AG20443 (cell line): Measurements from ENCODE around the gene EXOC6B.

Experiments
- DNase-seq: peaks from one replicate; pipeline ENCODE4 v3.0.0; 2012; ENCODE audit warnings: low spot score, mixed read lengths

EXOC6B gene

DNA sequence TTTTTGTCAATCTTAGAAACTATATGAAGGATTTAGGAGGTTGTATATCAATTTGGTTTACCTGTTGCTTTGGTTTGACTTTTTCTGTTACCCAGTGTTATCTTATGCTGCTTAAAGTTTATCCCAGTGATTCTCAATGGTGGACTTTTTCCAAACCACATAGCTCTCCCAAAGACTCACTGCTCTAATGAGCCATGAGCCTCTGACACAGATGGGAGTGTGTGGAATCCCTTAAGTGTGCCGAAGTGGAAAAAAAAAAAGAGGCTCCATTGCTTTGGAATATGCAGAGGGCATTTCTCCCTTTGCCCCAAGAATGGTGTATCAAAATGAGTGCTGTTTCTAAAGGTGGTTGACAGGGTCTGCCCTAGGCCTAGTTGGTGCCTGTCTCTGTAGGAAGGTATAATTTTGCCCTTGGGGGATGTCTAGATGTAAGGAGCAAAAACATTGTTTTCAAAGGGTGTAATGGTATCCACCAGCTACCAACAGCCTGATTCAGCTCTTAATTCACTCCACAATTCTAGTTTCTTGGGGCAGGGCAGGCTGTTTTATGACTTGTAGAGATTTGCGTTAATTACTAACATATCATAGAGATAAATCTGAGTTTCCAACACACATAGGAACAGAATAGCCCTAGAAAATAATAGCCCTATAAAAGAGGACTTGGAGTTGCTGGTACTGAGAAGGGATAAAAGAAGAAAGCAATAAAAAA, 613.9 kb downstream of the EXOC6B start:
- DNase-seq, result peak; percentile 74

DNA sequence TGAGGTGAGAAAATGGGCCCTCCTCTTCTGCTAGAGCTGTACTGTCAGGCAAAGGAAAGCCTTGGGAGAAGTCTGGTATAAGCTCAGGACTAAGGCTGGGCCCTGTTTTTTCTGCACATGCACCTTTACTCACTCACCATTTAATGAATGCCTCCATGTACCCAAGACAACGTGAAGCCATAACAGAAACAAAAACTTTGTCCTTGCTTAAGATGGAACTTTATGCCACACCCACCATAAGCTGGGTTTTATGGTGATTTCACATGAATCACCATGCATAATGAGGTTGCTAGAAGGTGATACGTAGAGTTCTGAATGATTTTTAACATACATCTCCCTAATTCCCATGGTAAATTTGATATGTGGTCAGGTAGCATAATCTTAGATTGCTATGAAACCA, 614.5 kb downstream of the EXOC6B start:
- no peak for DNase-seq

- DNase-seq, result no peak
Measured at GRCh38 chr2:72210470-72210869, 615.4 kb downstream of the EXOC6B start.

DNA sequence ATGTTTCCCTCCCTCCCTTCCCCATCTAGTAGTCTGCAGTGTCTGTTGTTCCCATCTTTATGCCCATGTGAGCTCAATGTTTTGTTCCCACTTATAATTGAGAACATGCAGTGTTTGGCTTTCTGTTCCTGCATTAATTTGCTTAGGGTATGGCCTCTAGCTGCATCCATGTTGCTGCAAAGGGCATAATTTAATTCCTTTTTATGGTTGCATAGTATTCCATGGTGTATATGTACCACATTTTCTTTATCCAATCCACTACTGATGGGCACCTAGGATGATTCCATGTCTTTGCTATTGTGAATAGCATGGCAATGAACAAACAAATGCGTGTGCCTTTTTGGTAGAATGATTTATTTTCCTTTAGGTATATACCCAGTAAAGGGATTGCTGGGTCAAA, 617.6 kb downstream of the EXOC6B start:
- no peak for DNase-seq

DNA sequence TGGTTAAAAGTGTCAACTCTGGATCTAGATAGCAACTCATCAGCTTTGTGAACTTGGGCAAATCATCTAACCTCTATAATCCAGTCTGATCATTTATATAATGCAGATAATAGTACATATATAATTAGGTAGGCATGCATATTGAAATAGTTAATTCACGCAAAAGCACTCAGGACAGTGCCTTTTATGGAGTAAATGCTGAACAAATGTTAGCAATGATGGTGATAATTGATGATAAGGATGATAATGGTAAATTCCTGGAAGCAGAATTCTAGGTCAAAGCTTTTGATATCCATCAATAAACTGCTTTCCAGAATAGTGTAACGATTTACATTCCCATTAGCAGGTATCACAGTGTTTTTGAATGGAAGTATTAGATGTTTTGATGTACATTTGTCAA, 618.5 kb downstream of the EXOC6B start:
- no peak for DNase-seq

DNA sequence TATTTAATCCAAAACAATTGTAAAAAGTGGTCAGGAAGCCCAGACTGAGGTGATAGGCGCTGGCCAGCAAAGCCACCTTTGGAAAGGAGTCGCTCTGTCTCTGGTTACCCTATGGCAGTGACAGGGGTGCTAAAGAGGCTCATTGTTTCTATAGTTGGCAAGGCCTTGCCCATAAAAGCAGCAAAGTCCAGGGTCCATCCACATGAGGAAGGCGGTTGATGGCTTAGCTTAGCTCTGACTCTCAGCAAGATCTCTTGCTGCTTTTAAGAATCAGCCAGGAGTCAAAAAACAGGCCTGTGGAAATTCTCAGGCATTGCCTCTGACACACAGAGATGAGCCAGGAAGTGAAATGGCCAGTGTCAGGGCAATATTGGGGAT, 620.3 kb downstream of the EXOC6B start:
- DNase-seq, result no peak

GRCh38 chr2:72204786-72205503, 620.9 kb downstream of the EXOC6B start:
- no peak for DNase-seq

- DNase-seq, result no peak
Measured at GRCh38 chr2:72204156-72204785, 621.6 kb downstream of the EXOC6B start.

DNA sequence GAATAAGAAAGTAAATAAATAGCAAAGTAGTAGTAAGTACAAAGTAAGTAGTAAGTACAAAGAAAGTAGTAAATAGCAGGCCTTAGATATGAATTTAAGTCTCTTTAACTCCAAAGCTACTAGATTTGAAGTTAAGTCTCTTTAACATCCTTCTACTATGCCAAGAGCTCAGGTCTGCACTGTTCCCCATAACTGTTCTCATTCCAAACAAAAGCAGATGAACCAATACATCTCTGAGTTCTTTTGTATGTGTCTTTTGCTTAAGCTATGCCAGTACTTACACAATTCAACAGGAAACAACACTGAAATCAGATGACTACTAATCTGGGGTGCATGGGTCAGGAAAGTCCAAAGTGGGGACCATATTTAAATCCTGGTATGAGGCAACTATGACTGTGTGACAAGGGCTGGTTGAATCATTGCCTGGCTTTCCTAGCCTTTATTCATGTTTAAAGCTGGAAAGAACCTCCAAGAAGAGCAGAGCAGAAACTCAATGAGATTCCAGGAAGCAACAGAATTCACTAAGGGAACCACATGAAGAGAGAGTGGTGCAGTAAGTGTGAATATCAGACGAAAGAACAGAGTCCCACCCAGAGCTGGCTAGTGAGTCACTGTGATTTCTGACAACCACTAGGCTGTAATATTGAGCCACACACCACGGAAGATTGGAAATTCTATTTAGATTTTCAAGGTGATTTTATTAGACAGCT, 627.1 kb downstream of the EXOC6B start:
- peak; percentile 74 for DNase-seq

GRCh38 chr2:72193723-72194122, 632.1 kb downstream of the EXOC6B start:
- DNase-seq, result no peak

DNA sequence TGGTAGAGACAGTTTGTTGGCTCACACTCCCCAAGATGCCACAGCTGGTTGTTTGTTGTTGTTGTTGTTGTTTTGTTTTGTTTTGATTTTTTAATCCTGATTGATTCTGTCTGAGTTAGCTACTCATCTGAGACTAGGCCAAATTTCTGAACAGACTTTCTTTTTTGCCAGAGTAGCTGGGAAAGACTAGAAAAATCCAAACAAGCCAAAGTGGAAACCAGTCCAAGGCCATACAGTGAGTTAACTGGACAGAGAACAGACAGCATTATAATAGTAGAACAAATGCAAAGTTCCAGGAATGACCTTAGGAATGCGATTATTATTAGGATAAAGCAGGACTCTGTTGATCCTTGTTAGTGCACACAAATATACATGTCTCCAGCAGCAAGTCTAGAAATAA, 634.4 kb downstream of the EXOC6B start:
- no peak for DNase-seq

- DNase-seq, result no peak
Measured at GRCh38 chr2:72185206-72185605, 640.6 kb downstream of the EXOC6B start.

- no peak for DNase-seq
Measured at GRCh38 chr2:72183466-72183865, 642.4 kb downstream of the EXOC6B start.

DNA sequence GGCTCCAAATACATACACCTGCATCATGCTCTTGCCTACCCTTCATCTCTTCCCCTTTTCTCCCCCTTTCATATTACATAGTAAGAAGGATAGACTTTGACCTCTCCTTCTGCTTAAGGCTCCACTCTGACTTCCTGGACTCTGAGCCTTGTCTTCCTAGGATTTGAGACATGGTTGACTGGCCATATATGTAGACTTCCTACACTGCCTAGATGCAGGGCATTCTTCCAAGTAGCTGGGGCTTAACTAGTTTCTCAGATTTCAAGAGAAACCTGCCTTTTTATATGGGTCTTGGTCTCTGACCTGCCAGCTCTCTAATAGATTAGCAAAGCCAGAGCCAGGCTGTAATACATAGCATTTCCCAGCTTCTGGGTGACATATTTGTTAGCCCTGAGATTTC, 642.8 kb downstream of the EXOC6B start:
- DNase-seq, result no peak

DNA sequence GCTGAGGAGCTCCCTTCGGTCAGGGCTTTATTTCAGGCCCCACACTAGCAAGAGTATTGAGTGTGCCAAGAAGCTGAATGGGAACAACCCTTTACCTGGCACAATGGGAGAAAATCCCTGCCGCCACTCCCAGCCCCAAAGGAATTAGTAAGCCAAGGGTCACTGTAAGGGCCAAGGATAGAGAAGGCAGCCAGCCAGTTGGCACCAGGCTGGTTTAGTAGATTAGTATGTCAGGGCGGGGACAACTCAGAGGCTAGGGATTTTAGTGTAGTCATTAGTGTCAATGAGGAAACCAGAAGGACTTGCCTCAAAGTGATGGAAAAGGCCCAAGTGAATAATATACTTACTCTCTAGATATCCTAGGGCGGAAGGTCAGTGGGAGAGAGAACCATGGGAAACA, 643.3 kb downstream of the EXOC6B start:
- DNase-seq, result peak; percentile 35

DNA sequence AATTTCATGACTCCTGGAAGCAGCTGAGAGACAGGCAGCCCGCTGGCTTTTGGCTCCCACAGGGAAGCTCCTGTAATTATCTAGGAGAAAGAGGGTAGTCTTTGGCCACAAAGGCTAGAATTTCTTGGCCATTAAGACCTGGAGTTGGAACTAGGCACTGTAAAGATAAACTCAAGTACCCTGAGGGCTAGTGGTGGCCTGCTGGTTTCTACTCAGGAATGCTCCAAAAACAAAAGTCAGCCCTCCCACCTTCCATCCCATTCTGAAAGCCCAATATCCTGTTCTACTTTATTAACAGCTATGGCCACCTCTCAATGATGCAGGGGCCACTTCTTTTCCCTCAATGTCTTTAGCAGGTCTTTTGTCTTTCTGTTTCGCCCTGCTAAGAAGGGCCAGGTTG, 644.2 kb downstream of the EXOC6B start:
- no peak for DNase-seq

DNA sequence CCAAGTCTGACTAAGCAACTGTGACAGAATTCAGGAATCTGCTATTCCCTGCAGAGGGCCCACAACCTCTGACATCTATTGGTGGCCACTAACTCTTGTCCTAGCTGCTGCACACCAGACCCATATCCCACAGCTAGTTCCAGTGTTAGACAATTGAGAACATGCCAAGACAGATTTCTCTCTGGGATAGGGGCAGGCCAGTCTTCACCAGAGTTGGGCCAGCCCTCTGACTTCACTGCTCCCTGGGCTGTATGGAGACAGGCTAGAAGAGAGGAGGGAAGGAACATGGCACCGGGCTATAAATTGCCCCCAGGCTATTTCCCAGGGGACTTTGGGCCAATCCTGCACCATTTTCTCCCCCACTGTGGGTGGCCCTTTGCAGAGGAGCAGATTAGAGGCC, 645.5 kb downstream of the EXOC6B start:
- DNase-seq, result no peak

DNA sequence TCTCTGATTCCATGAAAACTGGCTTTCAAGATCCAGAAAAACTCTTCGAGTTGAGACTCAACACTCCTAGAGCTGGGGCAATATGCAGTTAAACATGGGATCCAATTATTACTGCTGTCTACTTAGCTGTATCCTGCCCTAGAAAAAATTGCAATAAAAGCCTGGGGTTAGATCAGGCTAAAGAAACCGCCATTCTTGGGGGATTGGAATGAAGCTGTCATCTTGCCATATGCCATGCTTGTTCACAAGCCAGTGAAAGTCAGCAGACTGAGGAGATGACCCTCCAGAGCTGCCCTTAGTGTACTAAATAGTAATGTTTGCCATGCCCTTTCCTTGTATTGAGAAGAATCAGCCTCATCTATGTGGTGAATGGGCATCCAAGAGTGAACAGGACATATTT, 647.3 kb downstream of the EXOC6B start:
- DNase-seq, result no peak

DNA sequence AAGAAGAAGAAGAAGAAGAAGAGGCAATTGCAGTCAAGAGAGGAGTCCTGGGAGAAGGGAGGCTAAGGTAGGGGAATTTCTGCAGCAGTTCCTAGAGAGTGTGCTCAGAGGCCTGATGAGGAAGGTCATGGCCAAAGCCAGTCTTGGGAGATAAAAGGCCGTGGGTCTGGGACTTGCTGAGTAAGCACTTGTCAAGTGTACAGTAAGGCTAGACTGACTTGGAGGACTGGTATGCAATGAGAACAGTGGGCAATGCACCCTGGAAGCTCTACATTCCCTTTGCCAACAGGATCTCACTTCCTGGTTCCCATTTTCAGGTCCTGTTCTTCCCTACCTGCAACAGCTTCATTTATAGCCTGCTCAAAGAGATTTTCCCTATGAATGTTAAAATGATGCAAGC, 649.6 kb downstream of the EXOC6B start:
- DNase-seq, result no peak

- DNase-seq, result no peak
Measured at GRCh38 chr2:72175636-72176035, 650.2 kb downstream of the EXOC6B start.

GRCh38 chr2:72173640-72174321, 652.1 kb downstream of the EXOC6B start:
- DNase-seq, result no peak

DNA sequence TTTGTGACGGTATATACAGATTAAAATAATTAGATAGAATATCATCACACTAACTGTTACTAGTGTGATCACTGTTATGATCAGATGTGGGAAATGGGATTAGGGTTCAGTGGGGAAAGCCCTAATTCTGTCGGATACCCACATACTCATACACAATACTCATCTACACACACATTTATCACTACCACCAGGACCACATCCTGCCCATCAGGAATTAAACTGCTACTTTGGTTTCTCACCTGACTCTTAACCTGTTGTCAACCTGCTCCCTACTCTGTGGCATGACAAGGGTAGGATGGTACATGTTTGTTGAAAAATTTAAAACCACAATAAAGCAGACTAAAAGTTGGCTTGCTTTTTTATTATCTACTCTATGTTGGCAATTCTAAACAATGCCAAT, 653.4 kb downstream of the EXOC6B start:
- no peak for DNase-seq
